SKM-1 (cell line): ENCODE results near the gene MYO5A.

Experiments
- DNase-seq: peaks from one replicate; lab custom pipeline; 2025; ENCODE audit not compliant: unreplicated experiment; lab: John Stamatoyannopoulos, UW

Gene MYO5A

DNA sequence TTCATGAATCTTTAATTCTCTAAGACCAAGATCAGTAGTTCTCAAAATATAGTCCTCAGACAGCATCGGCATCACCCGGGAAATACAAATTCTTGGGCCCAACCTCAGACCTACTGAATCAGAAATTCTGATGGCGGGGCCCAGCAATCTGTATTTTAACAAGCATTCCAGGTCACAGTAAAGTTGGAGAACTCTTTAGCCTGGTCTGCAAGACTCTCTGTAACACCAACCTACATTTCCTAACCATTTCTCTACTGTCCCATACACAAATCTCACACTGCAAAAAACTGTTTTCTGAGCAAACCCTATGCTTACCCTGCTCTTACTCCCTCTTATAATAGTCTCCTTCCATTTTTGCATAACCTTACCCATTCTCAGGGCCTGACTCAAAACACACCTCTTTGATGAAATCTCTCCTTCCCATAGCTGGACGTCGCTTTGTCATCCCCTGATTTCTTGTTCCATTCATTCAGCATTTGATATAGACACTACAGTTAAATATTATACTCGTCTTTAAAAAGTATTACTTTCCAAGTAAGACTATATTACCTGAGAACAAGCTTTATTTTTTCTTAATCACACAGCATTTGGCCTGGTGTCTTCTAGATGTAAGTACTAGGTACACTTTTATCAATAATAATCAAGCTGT, 149.8 kb downstream of the MYO5A start:
- no peak for DNase-seq

DNA sequence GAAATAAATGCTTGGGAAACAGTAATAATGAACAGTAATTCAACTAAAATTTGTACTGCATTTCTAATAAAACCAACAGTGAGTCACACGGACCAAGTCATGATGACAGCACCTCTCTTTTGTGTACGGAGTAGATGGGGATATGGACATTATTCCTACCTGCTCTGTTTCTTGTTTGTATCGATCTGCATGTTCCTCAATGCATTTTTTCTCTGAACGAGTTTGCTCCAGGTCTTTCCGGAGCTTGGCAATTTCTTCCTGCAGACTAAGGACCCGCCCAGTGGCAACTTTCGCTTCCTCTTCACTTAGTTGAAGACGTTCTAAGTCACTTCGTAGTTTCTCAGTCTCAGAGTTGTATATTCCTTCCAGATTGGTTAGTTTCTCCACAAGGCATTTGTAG, 158.7 kb downstream of the MYO5A start:
- DNase-seq = no peak

DNA sequence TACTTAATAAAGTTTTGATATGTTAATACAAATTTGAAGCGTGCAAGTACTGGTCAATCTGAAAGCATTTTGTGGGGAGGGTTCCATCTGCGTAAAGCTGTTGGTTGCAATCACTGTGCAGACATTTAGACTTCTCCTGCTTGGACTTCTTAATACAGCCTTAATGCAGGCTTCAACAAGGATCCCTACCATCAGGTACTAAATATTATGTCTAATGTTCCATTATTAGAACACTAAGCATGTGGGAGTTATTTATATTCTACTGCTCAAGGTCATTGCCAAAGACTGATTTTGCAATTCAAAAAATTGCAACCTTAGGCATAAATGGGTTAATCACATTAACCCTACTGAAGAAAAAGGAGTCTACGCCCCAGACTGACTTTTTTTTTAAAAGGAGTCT, 159.2 kb downstream of the MYO5A start:
- no peak for DNase-seq

DNA sequence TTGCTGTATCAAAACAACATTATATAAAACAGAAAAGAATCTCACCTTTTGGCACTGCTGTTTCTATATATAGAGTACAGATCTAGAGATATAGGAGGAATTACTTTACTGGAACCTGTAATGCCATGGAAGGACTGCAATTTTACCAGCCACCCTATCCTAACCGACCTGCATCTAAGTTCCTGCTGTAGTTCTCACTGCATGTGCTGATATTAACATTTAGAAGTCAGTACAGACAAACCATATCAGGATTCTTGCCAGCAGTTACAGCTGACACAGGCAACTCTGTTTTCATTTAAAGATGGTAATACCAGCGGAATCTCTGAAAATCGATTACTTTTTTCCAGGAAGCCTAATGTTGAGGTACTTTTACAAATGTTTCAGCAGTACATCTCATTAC, 159.7 kb downstream of the MYO5A start:
- no peak for DNase-seq

DNA sequence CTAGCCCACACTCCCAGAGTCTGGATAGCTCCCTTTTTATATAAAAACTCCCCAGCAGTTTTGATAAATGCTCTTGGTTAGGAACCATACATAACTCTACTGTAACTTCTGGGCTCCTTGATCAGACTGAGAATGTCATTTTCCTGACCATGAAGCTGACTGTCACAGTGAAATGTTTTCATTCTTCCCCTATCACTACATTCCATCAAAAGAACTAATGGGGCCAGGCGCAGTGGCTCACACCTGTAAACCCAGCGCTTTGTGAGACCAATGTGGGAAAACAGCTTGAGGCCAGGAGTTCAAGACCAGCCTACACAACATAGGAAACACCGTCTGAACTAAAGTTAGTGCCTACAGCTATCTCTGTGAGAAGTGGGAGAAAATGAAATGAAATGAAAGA, 160.3 kb downstream of the MYO5A start:
- DNase-seq = no peak

DNA sequence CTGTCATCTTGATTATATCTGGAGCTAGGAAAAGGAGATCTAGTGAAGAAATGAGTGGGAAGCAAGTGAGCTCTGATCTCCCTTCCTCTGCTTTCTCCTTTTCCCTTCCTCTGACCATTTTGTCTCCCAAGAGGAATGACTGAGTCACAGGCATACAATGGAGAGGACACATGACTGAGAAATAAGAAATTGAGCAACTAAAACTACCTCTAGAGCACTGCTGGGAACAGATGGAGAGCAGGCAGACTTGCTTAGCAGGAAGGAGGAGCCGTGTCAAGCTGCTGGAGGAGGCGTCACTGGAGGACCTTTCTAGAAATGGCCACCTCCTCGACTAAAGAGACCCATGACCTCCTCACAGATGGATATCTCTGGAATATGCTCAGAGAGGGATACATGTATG, 166.2 kb downstream of the MYO5A start:
- no peak for DNase-seq

DNA sequence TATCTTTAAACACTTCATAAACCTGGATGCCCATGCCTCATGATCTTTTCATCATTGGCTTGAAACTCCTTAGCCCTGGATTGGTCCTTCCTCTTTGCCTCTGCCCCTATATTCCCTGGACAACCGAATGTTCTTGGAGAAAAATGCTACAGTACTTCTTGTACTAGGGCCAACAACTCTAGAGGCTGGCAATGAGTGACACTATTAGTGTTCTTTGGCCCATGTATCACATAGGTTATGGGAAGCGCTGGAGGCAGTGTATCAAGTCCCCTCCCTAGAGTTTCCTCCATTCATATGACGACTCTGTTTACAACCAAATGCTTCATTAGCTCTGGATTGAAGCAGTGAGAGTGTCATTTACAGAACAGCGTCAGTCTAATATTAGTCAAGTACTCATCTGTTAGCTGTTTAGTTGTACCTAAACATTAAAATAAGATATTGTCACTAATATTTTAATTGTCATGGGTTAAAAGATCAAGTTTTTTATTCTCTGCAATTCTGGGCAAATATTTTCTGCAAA, 166.6 kb downstream of the MYO5A start:
- no peak for DNase-seq

DNA sequence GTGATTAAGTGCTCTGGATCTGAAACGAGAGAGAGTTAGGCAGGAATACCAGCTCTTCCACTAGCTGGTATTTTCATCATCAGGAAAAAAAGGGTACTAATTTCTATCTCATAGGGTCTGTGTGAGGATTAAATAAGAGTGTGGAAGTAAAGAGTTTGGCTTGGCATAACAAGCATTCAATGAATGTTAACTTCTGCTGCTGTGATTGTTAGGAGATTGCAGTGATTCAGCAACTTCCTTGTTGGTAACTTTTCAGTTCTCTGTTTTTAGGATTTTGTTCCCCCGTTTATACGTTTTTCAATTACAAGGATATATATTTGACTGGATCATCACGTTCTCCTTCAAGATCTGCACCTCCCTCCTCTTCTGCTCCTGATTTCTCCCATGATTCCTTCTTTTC, 167.2 kb downstream of the MYO5A start:
- no peak for DNase-seq

DNA sequence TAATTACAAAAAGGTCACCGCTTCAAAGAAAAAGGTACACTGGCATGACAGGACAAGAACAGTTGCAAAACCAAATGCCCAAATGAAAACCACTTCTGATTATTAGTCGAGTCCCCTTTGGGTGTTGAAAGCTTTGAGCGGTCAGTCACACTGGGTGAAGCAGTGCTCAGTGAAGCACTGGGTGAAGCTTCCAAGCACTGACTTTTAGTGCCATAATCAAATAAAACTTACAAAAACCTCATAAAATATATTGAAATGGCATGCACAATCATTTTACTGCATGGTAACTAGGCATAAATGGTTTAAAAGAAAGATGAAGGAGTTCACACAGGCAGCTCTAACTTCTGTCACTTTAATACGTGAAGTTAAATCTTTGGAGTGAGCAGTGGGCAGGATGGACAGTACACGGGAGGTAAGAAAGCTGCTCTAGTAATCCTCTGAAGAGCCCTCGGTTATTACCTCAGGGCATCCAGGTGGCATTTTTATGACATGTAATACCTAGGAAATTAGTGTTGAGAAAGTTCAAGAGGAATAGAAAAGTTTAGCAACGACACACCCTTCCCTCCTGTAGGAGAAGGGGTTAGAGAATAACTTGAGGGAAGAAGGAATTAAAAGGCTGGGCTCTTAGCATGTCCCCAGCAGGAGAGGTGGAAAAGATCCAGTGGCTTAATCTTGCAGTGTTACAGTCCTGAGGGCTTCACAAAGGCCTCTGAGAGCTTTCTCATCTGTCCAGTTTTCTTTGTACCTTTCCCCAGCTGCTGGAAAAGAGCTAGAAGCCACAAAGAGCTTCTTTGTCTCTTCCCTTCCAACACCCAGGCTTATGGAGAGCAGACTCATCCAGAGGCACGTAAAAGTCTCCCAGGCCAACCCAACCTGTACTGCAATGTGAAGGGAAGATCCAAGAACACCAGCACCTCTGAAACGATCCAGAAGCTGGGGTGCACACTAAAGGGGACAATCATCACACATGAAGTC, 168.2 kb downstream of the MYO5A start:
- DNase-seq = no peak

DNA sequence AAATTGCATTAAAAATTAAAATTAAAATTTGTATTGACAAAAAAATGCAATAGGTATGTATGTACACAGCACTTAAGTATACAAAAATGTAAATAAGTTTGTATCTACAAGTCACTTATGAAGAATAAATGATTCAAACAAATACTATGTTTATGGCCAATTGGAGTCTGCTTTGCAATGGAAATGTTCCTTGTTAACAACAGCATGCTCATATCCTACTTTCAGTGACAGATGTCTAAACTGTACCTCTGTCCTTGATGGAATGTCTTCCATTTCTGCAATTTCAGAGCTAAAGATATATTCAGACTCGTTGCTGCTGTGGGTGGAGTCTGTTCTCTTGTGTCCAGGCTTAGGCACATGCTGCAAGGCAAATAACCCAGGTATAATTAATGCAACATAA, 169.0 kb downstream of the MYO5A start:
- DNase-seq = no peak

DNA sequence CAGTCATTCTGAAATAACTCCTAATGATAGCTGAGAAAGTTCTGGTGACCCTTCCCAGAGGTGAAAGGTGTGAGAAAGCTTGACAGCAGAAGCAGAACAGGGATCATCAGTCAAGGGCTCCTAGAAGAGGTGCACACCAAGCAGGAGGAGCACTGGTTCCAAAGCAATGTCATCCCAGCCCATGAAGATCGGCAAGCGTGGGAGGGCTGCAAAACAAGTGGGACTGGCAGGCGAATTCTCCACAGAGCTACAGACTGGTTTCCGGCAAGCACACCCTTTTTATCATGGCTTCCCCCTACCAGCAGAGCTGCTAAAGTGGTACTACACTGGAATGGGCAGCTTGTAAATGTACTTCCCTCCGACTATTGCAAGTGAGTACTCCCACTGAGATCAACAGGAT, 170.7 kb downstream of the MYO5A start:
- DNase-seq = no peak

DNA sequence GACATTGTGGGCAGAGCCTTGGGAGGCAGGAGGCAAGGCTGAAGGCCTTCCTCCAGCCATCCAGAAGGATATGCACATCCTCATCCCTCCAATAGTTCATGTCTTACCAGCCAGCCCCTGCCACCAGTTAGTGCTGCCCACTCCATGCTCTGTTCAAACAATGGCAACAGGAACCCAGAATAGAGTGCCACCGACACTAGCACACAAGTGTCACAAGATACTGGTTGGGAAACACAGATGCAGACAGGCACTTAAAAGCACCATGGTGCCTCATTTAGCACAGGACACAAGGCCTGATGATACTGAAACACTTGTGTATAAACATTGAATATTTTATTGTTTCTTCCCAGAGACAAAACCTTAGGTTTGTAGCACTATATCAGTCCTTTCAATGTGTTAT, 176.6 kb downstream of the MYO5A start:
- DNase-seq = no peak

DNA sequence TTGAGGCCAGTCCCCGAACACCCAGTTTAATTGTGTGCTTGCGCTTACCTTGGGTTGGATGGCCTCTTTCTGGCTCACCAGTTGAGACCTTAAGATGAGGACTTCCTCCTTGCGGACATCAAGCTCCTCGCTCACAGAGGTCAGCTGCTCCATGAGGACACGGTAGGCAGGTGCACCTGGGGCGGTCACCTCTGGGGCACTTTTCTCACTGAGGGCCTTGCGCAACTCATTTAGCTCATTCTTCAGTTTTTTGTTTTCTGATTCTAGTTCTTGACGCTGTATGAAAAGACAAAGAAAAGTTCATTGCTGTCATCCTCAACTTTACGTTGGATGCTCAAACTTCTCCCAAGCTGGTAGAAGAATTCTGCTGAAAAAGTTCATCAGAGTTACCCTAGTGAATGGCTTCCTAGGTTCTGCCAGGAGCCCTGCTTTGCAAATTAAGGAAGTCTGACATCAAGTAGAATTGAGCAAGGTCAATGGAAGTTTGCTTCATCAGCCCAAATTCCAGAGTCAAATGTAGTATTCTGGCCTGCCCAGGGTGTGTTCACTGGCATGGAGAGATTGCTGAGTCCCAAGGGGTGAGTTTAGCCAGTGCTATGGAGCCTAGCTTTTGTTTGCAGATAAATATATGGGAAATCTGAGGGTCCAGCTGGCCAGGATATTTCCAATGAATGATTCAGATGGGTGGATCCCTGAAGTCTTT, 177.3 kb downstream of the MYO5A start:
- DNase-seq = peak; percentile 20

DNA sequence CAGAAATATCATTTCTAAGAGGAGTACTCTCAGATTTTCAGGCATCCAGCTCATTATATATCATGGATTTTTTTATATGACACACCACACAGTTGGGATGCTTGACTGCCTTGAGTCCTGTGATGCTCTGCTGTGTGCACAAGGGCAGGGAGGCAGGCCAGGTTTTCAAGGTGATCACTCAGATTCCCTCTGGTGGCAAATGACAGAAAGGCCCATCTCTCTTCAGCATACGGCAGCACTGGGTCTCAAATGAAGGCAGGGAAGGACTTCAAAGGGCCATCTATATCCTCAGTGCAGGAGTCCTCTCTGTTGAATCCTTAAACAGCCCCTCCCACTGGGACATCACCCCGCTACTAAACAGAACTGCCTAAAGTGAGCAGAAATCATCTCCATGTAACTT, 178.3 kb downstream of the MYO5A start:
- DNase-seq = no peak

DNA sequence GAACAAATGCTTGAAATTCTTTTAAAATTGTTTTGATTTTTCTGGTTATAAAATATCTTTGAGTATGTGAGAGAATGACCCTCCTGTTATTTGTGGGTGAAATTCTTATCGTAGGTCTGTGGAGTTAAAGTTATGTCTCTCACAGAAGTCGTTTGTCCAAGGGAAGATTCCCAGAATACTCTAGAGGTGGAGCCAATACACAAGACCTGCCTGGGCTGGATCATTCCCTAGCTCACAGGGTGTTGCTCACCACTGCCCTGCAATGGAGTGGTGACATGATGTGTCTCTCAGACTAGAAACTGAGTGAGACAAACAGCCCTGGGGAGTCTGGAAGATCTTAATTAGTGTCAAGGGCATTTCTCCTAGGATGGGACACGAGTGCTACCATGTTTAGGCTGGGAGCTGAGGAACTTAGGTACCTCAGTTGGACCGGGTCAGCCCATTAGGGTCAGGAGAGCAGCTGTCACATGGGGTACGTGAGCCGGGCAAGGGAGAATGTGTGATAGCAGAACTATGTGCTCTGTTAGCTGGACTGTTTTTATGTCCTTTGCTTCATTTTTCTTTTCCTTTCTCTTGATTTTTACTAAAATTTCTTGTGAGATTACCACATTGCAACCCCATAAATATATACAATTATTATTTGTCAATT, 179.5 kb downstream of the MYO5A start:
- no peak for DNase-seq

DNA sequence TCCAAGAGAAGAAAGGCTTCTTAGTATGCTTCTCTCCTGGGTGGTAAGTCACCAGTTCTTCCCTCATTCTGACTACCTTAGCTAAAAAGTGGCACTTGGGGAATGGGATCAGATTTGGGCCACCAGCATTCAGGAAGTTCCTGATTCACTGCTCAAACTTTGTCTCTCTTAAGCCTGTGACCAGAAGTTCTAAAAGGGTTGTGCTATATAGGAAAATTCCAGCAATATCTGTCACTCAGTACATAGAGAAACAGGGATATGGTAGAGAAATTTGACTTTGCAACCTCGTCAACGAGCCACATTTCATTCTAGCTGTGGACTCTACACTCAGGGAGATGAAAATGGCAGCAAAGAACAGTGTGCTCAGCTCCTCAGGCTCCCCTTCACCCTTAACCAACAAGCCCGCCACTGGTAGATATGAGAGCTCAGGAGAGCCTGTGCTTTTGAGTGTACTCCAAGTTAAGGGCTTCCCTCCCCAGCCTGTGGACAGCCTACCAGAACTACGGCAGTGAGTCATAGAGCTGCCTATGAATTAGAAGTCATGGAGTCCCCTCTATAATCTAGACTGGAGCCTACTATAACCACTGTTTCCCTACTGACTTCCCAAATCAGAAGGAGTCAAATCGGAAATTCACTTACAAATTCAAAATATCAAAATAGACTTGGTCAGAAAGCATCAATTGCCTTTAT, 180.5 kb downstream of the MYO5A start:
- DNase-seq = no peak

DNA sequence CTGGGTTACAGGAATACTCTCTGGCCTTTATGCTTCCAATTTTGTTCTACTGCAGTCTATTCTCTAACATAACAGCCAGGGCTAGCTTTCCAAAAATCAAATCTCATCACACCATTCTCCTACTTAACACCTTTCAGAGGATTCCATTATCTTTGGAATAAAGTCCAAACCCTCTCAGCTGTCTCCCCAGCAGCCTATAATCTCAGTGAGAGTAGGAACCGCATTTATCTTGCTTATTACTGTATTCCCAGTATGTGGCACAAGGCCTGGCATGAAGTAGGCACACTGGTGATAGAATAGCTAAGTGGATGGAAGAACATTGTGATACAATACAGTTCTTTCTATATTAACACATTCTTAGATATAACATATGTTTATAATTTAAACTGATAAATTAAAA, 184.1 kb downstream of the MYO5A start:
- DNase-seq = no peak

DNA sequence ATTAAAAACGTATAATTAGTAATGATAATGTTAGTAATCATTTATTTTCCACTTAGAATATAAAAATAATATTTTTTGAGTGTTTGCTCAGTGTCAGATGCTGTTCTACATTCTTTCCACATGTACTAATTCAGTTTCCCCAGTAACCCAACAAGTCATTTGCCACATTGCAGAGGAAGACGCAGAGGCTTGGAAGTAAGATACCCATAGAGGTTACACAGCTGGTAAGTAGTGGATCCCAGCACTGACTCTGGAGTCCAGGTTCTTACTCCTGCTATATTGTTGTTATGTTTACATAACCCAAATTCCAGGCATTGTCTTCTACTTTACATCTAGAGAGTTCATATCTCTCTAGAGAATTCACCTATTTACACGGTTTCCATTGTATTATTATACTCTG, 184.8 kb downstream of the MYO5A start:
- no peak for DNase-seq

DNA sequence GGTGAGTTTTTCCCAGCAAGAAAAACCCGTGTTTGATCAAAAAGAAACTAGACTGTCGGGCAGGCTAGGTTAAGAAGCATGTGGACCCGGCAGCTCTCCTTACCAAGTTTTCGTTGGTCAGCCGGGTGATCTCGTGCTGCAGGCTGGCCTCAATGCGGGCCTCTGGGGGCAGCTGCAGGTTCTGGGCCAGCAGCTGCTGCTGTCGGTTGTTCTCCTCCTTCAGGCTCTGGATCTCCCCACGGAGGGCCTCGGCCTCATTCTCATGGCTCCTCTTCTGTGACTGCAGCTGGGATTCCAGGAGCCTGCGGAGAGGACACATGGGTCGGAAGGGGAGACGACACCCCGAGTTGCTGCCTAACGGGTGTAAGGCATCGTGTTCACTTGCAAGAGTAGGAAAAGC, 188.6 kb downstream of the MYO5A start:
- DNase-seq = no peak

DNA sequence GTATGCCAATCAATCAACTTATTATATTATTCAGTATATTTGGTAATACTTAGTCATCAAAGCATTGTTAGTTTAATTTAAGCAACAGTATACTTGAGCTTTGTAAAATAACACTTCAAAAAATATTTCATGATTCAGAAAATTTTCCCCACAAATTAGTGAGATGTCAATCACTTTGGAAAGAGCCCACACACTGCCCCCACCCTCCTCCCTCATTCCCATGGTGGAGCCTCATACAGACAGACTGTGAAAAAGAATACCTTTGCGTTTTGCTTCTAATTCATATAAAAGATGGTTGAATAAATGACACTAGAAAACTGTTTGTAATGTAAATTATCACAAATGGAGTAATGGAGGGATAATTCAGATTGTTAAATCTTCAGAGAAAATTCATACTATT, 189.8 kb downstream of the MYO5A start:
- no peak for DNase-seq

DNA sequence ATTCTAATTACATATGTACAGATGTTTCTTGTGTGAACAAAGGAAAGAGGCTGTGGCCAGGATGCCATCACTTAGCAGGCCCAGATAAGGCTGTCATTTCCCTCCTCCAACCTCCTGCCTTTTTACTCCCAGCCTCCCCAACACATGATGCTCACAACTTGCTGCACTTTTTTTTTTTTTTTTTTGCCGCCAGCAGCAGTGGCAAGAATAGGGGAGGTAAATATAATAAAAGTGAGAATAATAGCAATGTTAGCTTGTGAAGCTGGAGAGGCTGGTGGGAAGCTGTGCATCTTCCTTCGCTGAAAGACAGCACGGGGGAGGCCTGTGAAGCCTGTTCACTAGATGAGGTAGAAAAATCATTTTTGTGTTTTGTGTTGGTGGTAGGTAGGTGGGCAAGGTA, 190.6 kb downstream of the MYO5A start:
- no peak for DNase-seq
